Activated effector memory CD4-positive, alpha-beta T cell treated with Interleukin-2 at 50 U/mL for 16 hours (primary cell): ENCODE results near the gene SHB.

ENCODE experiments used
- DNase-seq: peaks from one replicate; pipeline ENCODE4 v3.0.0-alpha.2; 2020

Gene SHB

GRCh38 chr9:38039907-38040682, 28.9 kb downstream of the SHB start:
- DNase-seq, result no peak

GRCh38 chr9:38039090-38039906, 29.7 kb downstream of the SHB start:
- no peak for DNase-seq

GRCh38 chr9:38038307-38039089, 30.5 kb downstream of the SHB start:
- no peak for DNase-seq

DNA sequence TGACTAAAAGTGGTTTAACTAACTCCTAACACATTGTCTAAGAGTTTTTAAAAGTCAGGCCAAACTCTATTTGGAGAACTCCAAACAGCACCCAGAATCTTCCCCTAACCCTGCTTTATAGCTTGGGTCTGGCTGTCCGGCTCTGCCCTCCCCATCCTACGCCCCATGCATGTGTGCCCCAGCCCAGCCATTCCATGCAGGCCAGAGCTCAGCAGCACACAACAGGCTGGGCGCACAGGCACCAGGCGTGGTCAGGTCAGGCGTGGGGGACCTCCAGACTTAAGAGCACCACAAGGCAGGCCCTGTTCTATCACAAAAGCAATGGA, 31.1 kb downstream of the SHB start:
- no peak for DNase-seq

GRCh38 chr9:38036359-38037084, 32.5 kb downstream of the SHB start:
- DNase-seq, result no peak

DNA sequence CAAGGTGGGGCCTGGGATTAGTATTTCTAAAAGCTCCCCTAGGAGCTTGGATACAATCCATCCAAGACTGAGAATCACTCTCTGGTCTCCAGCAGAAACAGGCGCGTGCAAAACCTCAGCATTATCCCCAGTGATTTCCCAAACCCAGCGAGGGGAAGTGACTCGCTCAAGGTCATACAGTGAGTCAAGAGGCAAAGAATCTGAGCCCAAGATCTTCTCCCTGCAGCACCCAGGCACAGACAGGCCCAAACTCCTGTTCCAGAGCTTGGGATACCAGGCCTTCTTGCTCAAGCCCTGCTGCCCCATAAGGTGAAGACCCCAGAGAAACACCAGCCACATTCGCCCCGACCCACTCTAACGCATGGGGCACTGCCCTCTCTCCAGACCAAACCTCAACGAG, 33.2 kb downstream of the SHB start:
- no peak for DNase-seq

DNA sequence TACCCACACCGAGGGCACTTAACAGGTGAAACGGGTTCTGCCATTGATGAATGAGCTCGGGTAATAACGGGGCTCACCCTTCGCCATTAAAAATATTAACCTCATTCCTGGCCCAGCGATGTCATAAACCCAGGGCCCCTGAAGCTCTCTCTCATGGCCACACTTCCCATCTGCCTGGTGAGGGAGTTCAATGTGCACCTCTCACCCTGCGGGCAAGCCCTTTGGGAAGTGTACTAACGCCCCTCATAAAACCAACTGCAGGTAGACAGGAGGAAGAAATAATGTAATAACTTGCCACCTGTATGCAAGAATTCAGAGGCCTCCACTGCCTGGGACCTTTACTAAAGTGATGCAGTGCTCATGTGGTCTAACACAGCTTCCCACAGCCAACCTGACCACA, 35.1 kb downstream of the SHB start:
- DNase-seq, result no peak

DNA sequence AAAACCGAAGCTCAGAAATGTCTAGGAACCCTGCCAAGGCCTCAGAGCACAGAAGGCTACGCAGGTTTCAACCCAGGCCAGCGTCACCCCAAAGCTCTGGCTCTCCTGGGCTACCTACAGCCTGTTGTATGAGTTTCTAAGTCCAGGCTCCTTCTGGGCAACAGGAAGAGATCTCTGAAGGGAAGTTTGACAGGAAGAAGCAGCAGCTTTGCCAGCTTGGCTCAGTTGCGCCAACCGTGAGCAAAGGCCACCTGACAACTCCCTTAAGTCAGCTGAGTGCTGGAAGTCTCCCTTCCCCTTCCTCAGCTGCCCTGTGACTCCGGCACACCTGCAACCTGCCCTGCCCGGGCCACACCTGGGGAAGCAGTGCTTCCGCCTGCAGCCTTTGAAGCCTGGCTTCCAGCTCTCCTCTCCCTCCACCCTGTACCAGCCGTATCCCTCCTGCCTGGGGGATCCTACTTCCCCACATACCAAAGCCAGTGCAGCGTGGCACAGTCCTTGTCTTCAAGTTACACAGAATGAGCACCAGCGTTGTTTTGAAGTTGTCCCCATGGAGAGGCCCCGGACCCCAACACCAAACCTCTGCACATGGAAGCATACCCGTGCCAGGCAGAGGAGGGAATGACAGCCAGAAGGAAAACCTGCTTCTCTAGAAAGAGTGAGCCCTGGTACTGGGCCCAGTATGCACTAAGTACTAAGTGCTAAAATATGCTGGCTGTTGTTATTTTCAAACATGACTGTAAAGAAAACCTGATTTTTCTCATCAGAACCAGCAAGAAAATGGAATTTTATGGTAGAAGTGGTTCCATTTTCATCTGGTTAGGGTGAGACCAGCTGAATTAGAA, 36.5 kb downstream of the SHB start:
- no peak for DNase-seq

DNA sequence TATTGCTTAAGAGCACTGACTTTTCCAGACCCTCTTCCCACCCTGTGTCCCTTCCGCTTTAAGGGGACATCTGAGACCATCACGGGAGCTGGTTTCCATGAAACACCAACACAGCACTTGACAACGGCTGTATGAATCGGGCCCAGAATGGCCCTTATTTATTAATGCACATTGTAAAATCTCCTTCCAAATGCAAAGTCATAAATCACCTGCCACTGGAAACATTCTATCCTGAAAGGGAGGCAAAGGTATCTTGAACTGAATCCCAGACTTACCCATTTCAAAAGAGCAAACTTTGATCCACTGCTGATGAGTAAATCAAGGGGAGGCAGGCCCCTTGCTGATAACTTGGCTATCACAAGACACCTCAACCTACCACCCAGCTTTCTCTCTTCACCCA, 37.4 kb downstream of the SHB start:
- no peak for DNase-seq

DNA sequence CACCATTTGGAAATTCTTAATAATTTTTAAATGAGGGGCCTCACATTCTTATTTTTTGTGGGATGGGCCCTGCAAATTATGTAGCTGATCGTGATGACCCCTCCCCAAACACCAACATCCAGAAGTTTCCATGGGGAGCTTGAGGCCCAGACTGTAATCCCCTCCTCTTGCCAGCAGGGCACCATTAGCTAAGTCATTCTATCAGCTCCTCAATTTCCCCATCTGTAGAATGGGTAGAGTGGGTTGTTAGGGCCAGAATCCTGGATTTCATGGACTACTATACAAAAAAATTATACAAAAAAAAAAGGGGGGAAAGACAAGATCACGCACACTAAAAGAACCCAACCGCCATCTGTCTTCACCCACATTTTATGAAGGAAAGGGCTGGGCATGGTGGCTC, 38.4 kb downstream of the SHB start:
- DNase-seq, result no peak

- no peak for DNase-seq
Measured at GRCh38 chr9:38029915-38030638, 39.0 kb downstream of the SHB start.

DNA sequence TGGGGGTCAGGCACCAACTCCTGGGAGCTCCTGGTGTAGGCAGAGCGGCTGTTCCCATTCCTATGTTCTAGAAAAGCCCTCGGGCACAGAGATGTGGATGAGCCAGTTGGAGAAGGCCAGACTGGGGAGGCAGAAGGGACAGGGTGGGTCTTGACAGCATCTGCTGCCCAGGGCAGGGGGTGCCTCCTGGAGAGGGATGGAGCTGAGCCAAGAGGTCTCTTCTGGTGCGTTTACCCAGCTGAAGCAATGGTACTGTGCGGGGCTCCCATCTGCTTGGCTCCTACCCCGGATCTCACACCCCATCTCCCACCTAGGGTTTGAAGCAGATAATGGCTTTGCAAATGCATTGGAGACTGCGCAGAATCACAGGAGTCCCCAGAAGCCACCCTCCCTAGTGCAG, 41.3 kb downstream of the SHB start:
- no peak for DNase-seq

GRCh38 chr9:38026840-38027527, 42.0 kb downstream of the SHB start:
- DNase-seq, result no peak

GRCh38 chr9:38026021-38026809, 42.8 kb downstream of the SHB start:
- DNase-seq, result no peak

DNA sequence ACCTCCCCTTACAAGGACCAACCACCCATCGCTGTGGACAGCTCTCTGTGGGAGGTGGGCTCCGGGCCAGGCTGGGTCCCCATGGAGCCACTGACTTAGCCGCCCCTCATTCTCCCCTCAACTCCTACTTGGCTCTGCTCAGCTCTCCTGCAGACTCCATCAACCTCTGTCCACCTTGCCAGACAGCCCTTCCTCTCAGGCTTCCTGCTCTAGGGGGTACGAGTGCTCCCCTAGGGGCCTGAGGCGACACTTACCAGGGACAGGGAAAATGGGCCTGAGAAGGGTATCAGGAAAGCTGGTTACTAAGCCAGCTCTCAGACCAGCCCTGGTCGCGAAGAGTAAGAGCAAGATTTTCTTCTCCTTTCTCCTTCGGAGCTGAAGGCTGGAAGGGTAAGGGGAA, 43.9 kb downstream of the SHB start:
- no peak for DNase-seq

DNA sequence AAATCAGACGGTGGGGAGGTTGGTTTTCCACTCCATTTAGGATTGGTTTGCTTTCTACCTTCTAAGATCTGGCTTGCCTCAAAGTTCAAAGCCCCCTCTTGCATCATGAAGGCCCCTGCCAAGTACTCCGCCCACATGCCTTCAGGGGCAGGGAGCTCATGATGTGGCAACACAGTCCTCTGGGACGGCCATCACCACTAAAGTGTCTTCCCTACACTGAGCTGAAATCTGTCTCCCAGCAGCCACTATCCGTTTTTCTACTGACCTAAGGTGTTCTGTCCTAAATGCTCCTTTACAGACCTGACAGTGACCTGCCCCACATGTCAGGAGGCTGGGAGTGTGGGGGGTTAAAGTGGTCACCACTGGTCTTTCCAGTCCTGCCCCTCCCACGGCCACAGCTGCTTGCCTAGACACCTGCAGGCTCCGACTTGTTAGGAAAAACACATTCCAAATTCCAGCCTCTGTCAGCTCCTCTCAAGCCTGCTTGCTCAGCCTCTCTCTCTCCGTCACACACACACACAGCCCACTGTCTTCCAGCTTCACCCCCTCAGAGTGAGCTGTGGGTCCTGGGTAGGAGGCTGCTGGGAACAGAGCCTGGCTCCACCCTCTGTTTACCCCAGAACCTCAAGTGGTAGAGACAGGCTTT, 44.9 kb downstream of the SHB start:
- no peak for DNase-seq

- no peak for DNase-seq
Measured at GRCh38 chr9:38023661-38024035, 45.4 kb downstream of the SHB start.

GRCh38 chr9:38022995-38023394, 46.0 kb downstream of the SHB start:
- no peak for DNase-seq

DNA sequence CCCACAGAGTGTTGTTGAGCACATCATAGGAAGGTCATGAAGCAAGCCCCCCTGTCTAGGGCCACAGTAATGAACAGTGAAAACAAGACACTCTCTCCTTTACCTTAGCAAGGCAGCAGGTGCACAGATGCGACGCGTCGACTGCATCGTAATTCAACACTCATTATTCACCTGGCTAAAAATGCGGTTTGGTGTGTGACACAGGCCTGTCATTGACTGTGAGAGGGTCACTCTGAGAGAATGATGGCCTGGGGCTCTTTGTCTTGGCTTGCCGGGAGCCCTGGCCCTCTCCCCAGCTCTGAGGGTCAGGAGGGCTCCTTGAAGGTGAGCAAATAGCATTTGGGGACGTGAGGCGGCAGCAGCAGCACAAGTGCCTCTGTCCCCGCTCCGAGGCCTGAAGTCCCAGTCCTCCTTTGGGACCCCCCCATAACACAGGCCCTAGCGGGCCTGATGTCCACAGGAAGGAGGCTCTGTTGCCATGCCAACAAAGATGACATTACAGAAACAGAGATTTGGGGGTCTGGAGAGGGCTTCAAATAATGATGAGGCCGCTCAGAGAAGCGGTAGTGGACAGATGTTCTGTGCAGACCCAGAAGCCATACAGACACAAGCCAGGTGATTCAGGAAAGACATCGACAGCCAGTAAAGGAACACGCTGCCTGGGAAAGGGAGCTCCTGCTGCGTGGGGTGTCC, 46.7 kb downstream of the SHB start:
- no peak for DNase-seq
